Epidermal melanocyte (primary cell): ENCODE results near the gene BACE2.

Experiments
- DNase-seq: peaks from one replicate; pipeline ENCODE4 v3.0.0; 2011; ENCODE audit warnings: low spot score; ENCODE audit not compliant: insufficient read length

The BACE2 gene

GRCh38 chr21:41148798-41149197 is 19.2 kb upstream of the BACE2 start:
- DNase-seq: no peak

GRCh38 chr21:41149199-41149598 is 18.8 kb upstream of the BACE2 start:
- no peak for DNase-seq

GRCh38 chr21:41152147-41152546 is 15.8 kb upstream of the BACE2 start:
- DNase-seq: no peak

GRCh38 chr21:41153443-41153842 is 14.5 kb upstream of the BACE2 start:
- DNase-seq: no peak

- no peak for DNase-seq
Measured at GRCh38 chr21:41156142-41156541, 11.8 kb upstream of the BACE2 start.

- no peak for DNase-seq
Measured at GRCh38 chr21:41158026-41158425, 9.9 kb upstream of the BACE2 start.

- no peak for DNase-seq
Measured at GRCh38 chr21:41160036-41160435, 7.9 kb upstream of the BACE2 start.

GRCh38 chr21:41161428-41161827 is 6.5 kb upstream of the BACE2 start:
- DNase-seq: no peak

- DNase-seq: no peak
Measured at GRCh38 chr21:41162096-41162495, 5.9 kb upstream of the BACE2 start.

- DNase-seq: no peak
Measured at GRCh38 chr21:41163091-41163490, 4.9 kb upstream of the BACE2 start.

GRCh38 chr21:41164052-41164451 is 3.9 kb upstream of the BACE2 start:
- no peak for DNase-seq

GRCh38 chr21:41164981-41165655 is 2.8 kb upstream of the BACE2 start:
- DNase-seq: no peak

GRCh38 chr21:41166884-41167283 is 1.1 kb upstream of the BACE2 start:
- no peak for DNase-seq

- DNase-seq: peak; percentile 31
Measured at GRCh38 chr21:41168391-41169257, 664 bp downstream of the BACE2 start.

GRCh38 chr21:41169258-41169576 is 1.3 kb downstream of the BACE2 start:
- no peak for DNase-seq

GRCh38 chr21:41169701-41170100 is 1.7 kb downstream of the BACE2 start:
- peak; percentile 37 for DNase-seq

- DNase-seq: no peak
Measured at GRCh38 chr21:41170442-41170841, 2.5 kb downstream of the BACE2 start.

- DNase-seq: peak; percentile 55
Measured at GRCh38 chr21:41170859-41171609, 3.1 kb downstream of the BACE2 start.

- DNase-seq: no peak
Measured at GRCh38 chr21:41175080-41175479, 7.1 kb downstream of the BACE2 start.

- no peak for DNase-seq
Measured at GRCh38 chr21:41176846-41177245, 8.9 kb downstream of the BACE2 start.

- no peak for DNase-seq
Measured at GRCh38 chr21:41180752-41181151, 12.8 kb downstream of the BACE2 start.

- DNase-seq: no peak
Measured at GRCh38 chr21:41182547-41182946, 14.6 kb downstream of the BACE2 start.
